Measurements from ENCODE around the gene P2RY14.

P2RY14 gene

GRCh38 chr3:151197981-151198767 lies 80.2 kb downstream of the P2RY14 start:
- Histone ChIP-seq H3K4me2 (ENCODE audit: low read depth, low read length, poor library complexity, severe bottlenecking) (no peak overlapping the region), H3K4me1 (ENCODE audit: insufficient read depth, low read length, poor library complexity, severe bottlenecking) (peaks cover 7% of the 10 kb centered on the region)

GRCh38 chr3:151197228-151197627 lies 81.1 kb downstream of the P2RY14 start:
- H3K9ac ChIP-seq (ENCODE audit: low read depth, low read length, poor library complexity, severe bottlenecking): no peak overlapping the region
- no peak overlapping the region for H3K4me3 ChIP-seq (ENCODE audit: low read length, poor library complexity, severe bottlenecking)
- no peaks in the 10 kb centered on the region for H4K20me1 ChIP-seq (ENCODE audit: insufficient read depth, low read length, poor library complexity, severe bottlenecking)
- H3K4me1 ChIP-seq (ENCODE audit: insufficient read depth, low read length, poor library complexity, severe bottlenecking): no peaks in the 10 kb centered on the region
- TF ChIP-seq, protein P1, sequence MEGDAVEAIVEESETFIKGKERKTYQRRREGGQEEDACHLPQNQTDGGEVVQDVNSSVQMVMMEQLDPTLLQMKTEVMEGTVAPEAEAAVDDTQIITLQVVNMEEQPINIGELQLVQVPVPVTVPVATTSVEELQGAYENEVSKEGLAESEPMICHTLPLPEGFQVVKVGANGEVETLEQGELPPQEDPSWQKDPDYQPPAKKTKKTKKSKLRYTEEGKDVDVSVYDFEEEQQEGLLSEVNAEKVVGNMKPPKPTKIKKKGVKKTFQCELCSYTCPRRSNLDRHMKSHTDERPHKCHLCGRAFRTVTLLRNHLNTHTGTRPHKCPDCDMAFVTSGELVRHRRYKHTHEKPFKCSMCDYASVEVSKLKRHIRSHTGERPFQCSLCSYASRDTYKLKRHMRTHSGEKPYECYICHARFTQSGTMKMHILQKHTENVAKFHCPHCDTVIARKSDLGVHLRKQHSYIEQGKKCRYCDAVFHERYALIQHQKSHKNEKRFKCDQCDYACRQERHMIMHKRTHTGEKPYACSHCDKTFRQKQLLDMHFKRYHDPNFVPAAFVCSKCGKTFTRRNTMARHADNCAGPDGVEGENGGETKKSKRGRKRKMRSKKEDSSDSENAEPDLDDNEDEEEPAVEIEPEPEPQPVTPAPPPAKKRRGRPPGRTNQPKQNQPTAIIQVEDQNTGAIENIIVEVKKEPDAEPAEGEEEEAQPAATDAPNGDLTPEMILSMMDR (conservative IDR thresholded peaks at IDR 0.05; ENCODE audit: low read length): no peak
- no peak for TF ChIP-seq EZH2phosphoT487 (IDR thresholded peaks at IDR 0.05; ENCODE audit: borderline replicate concordance)
- H3K36me3 ChIP-seq (ENCODE audit: insufficient read depth, low read length): peaks cover 60% of the 10 kb centered on the region
- H3K27me3 ChIP-seq (ENCODE audit: insufficient read depth, low read length, poor library complexity, severe bottlenecking): no peaks in the 10 kb centered on the region
- H3K79me2 ChIP-seq (ENCODE audit: insufficient read depth, low read length): no peaks in the 10 kb centered on the region
- no peaks in the 10 kb centered on the region for H3K9me2 ChIP-seq (replicated peaks; ENCODE audit: low read depth, low read length)
- 0 out of 2 replicates have a peak, but pooled peaks cover 3% of the 10 kb centered on the region for H3F3A ChIP-seq (ENCODE audit: low read depth)
- H3K9me3 ChIP-seq (ENCODE audit: insufficient read depth, low read depth, low read length): no peaks in the 10 kb centered on the region
- no peak overlapping the region for H2AFZ ChIP-seq (ENCODE audit: low read length)
- H3K4me2 ChIP-seq (ENCODE audit: low read depth, low read length, poor library complexity, severe bottlenecking): no peak overlapping the region

More at GRCh38 chr3:151197981-151198767, 80.2 kb downstream of the P2RY14 start:
- 0 out of 2 replicates have a peak, but pooled peaks cover 3% of the 10 kb centered on the region for H3F3A ChIP-seq (ENCODE audit: low read depth)
- no peak overlapping the region for H3K9ac ChIP-seq (ENCODE audit: low read depth, low read length, poor library complexity, severe bottlenecking)
- no peaks in the 10 kb centered on the region for H3K9me2 ChIP-seq (replicated peaks; ENCODE audit: low read depth, low read length)
- no peaks in the 10 kb centered on the region for H3K79me2 ChIP-seq (ENCODE audit: insufficient read depth, low read length)
- no peaks in the 10 kb centered on the region for H4K20me1 ChIP-seq (ENCODE audit: insufficient read depth, low read length, poor library complexity, severe bottlenecking)
- H3K9me3 ChIP-seq (ENCODE audit: insufficient read depth, low read depth, low read length): no peaks in the 10 kb centered on the region
- no peak for TF ChIP-seq EZH2phosphoT487 (IDR thresholded peaks at IDR 0.05; ENCODE audit: borderline replicate concordance)
- no peak overlapping the region for H3K4me3 ChIP-seq (ENCODE audit: low read length, poor library complexity, severe bottlenecking)
- no peak overlapping the region for H2AFZ ChIP-seq (ENCODE audit: low read length)
- peaks cover 51% of the 10 kb centered on the region; the same call in 1 of the 2 replicates for H3K36me3 ChIP-seq (ENCODE audit: insufficient read depth, low read length)
- no peaks in the 10 kb centered on the region for H3K27me3 ChIP-seq (ENCODE audit: insufficient read depth, low read length, poor library complexity, severe bottlenecking)

DNA sequence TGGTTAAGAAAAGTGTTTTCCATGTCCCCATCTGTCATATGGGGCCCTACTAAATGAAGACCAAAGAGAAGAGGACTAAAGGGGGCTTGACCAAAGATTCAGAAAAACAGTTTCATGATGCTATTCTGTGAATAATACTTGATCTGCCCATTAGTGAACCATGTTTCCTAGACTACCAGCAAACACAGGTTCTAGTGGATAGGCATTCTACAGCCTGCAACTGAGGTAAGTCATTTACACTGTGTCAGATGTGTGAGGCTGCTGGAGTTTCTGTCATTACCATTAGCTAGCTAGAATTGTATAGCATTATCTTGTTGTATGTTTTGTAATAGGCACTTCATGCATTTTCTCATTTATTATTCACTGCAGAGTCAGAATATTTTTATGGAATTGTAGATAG lies 81.9 kb downstream of the P2RY14 start:
- H3K4me1 ChIP-seq (ENCODE audit: insufficient read depth, low read length, poor library complexity, severe bottlenecking): no peaks in the 10 kb centered on the region
- no peaks in the 10 kb centered on the region for H3K79me2 ChIP-seq (ENCODE audit: insufficient read depth, low read length)
- H3K9ac ChIP-seq (ENCODE audit: low read depth, low read length, poor library complexity, severe bottlenecking): no peak overlapping the region
- no peaks in the 10 kb centered on the region for H3K9me2 ChIP-seq (replicated peaks; ENCODE audit: low read depth, low read length)
- H3K4me3 ChIP-seq (ENCODE audit: low read length, poor library complexity, severe bottlenecking): no peak overlapping the region
- no peak for TF ChIP-seq EZH2phosphoT487 (IDR thresholded peaks at IDR 0.05; ENCODE audit: borderline replicate concordance)
- TF ChIP-seq, protein P1 (conservative IDR thresholded peaks at IDR 0.05; ENCODE audit: low read length): no peak
- no peak overlapping the region for H2AFZ ChIP-seq (ENCODE audit: low read length)
- no peaks in the 10 kb centered on the region for H3K27me3 ChIP-seq (ENCODE audit: insufficient read depth, low read length, poor library complexity, severe bottlenecking)
- 0 out of 2 replicates have a peak, but pooled peaks cover 3% of the 10 kb centered on the region for H3F3A ChIP-seq (ENCODE audit: low read depth)
- H3K9me3 ChIP-seq (ENCODE audit: insufficient read depth, low read depth, low read length): no peaks in the 10 kb centered on the region
- H4K20me1 ChIP-seq (ENCODE audit: insufficient read depth, low read length, poor library complexity, severe bottlenecking): no peaks in the 10 kb centered on the region
- peaks cover 68% of the 10 kb centered on the region for H3K36me3 ChIP-seq (ENCODE audit: insufficient read depth, low read length)
- no peak overlapping the region for H3K4me2 ChIP-seq (ENCODE audit: low read depth, low read length, poor library complexity, severe bottlenecking)

All from Loucy (cell line).